SK-N-SH (cell line): ENCODE results near the gene ZNF550.

Experiments used
- EZH2phosphoT487 ChIP-seq: fragments of 200-600 bp; sonication (generic); IDR thresholded peaks from 2 replicates; pipeline ENCODE4 v1.6.1; 2017; ENCODE audit warnings: low read depth, mixed run types, mild to moderate bottlenecking, antibody characterized with exemption, moderate library complexity, borderline replicate concordance
- SMC3 ChIP-seq: IDR thresholded peaks from 2 replicates; pipeline ENCODE4 v1.6.1; 2012; ENCODE audit warnings: low read depth, low read length, improper control_type of control experiment
- YY1 ChIP-seq: IDR thresholded peaks from 2 replicates; pipeline ENCODE4 v1.4.0; 2012; ENCODE audit warnings: low read depth, mild to moderate bottlenecking
- TF ChIP-seq, protein P1 (sequence below): fragments of 200-600 bp; sonication (generic); IDR thresholded peaks from 2 replicates; pipeline ENCODE4 v1.6.1; 2017; ENCODE audit warnings: antibody characterized with exemption, mild to moderate bottlenecking, moderate library complexity
- TF ChIP-seq, protein P2 (sequence below): fragments of 150-350 bp; IDR thresholded peaks from 2 replicates; pipeline ENCODE4 v1.6.1; 2016; ENCODE audit warnings: mild to moderate bottlenecking, low read depth, low read length
- TF ChIP-seq, protein P3 (sequence below): fragments of 150-350 bp; IDR thresholded peaks from 2 replicates; pipeline ENCODE4 v1.6.1; 2017; ENCODE audit warnings: antibody characterized with exemption, low read length, low read depth, borderline replicate concordance

- TF ChIP-seq EZH2phosphoT487 (no peak), YY1 (no peak), SMC3 (no peak)
- TF ChIP-seq, protein P1, sequence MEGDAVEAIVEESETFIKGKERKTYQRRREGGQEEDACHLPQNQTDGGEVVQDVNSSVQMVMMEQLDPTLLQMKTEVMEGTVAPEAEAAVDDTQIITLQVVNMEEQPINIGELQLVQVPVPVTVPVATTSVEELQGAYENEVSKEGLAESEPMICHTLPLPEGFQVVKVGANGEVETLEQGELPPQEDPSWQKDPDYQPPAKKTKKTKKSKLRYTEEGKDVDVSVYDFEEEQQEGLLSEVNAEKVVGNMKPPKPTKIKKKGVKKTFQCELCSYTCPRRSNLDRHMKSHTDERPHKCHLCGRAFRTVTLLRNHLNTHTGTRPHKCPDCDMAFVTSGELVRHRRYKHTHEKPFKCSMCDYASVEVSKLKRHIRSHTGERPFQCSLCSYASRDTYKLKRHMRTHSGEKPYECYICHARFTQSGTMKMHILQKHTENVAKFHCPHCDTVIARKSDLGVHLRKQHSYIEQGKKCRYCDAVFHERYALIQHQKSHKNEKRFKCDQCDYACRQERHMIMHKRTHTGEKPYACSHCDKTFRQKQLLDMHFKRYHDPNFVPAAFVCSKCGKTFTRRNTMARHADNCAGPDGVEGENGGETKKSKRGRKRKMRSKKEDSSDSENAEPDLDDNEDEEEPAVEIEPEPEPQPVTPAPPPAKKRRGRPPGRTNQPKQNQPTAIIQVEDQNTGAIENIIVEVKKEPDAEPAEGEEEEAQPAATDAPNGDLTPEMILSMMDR = no peak
- TF ChIP-seq, protein P2, sequence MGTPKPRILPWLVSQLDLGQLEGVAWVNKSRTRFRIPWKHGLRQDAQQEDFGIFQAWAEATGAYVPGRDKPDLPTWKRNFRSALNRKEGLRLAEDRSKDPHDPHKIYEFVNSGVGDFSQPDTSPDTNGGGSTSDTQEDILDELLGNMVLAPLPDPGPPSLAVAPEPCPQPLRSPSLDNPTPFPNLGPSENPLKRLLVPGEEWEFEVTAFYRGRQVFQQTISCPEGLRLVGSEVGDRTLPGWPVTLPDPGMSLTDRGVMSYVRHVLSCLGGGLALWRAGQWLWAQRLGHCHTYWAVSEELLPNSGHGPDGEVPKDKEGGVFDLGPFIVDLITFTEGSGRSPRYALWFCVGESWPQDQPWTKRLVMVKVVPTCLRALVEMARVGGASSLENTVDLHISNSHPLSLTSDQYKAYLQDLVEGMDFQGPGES = no peak
- TF ChIP-seq, protein P3, sequence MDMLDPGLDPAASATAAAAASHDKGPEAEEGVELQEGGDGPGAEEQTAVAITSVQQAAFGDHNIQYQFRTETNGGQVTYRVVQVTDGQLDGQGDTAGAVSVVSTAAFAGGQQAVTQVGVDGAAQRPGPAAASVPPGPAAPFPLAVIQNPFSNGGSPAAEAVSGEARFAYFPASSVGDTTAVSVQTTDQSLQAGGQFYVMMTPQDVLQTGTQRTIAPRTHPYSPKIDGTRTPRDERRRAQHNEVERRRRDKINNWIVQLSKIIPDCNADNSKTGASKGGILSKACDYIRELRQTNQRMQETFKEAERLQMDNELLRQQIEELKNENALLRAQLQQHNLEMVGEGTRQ = no peak
These were observed 2.0 kb downstream of the ZNF550 start for GRCh38 chr19:57557659-57558058.
